Mesothelial cell of epicardium (in vitro differentiated cells): ENCODE measurements around the gene TMEM229B. TPM values are rescaled to one million over a fixed set of nuclear protein-coding genes. Genes with fewer than 3 reads are reported as not detected.

ENCODE experiments used
- DNase-seq, 2 experiments: peaks; one replicate each; pipeline ENCODE4 v3.0.0; 2021; ENCODE audit warnings: low spot score in 2 of 2; ENCODE audit not compliant: unreplicated experiment in 2 of 2
- H3K27ac Mint-ChIP-seq: 2 replicates; pipeline ENCODE4 v1.8.0; 2021; ENCODE audit warnings: mixed read lengths
- H3K27me3 Mint-ChIP-seq: 2 replicates; pipeline ENCODE4 v1.8.0; 2021; ENCODE audit warnings: low read depth, mixed read lengths
- H3K36me3 Mint-ChIP-seq: 2 replicates; pipeline ENCODE4 v1.8.0; 2021; ENCODE audit warnings: mixed read lengths
- H3K4me1 Mint-ChIP-seq: 2 replicates; pipeline ENCODE4 v1.8.0; 2021; ENCODE audit warnings: mixed read lengths
- H3K4me3 Mint-ChIP-seq: 2 replicates; pipeline ENCODE4 v1.8.0; 2021; ENCODE audit warnings: mild to moderate bottlenecking, moderate library complexity, mixed read lengths
- H3K9me3 Mint-ChIP-seq: 2 replicates; pipeline ENCODE4 v1.8.0; 2021; ENCODE audit warnings: mixed read lengths
- total RNA-seq: library from RNA; stranded (reverse); gene quantifications from 3 replicates; pipeline ENCODE4 v1.2.1, GENCODE V29; 2021
- TF ChIP-seq, protein P1 (sequence below): fragments of 200-600 bp; sonication (generic); IDR thresholded peaks from one replicate; pipeline ENCODE4 v1.5.0; 2021; ENCODE audit warnings: antibody characterized with exemption; ENCODE audit not compliant: unreplicated experiment

The TMEM229B gene
- total RNA-seq, 1 donor from 2014 or later: 0.83 TPM

DNA sequence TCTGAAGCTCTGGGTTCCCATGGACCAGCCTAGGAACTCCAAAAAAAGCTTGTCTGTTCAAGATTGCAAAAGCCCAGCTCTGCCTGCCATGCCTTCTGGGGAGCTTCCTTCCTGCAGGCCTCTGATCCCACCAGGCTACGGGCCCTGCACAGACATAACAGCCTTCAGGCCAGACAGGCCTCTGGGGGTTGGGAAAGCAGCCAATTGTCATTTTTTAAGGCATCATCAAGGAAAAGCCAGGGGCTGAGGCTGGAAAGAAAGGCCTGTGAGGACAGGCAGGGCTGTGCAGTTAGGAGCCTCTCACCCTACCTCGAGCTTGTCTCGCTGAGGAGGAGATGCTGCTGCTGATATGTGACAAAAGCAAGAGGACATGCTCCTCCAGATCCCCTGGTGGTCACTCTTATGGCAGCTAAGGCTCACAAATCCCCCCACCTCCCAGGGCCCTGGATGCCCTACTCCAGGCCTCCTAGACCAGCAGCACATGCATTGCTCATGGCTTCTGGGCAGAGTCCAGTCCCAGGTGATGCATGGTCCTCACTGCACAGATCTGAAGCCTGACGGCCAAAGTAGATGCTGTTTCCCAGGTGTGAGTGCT, 2.9 kb downstream of the TMEM229B start:
- Mint-ChIP-seq H3K36me3 (no peaks in the 10 kb centered on the region), H3K27me3 (peaks cover 3% of the 10 kb centered on the region), H3K9me3 (no peaks in the 10 kb centered on the region), H3K4me3 (no peak overlapping the region), H3K4me1 (peaks cover 8% of the 10 kb centered on the region), H3K27ac (peak overlapping the region; percentile 7)
- DNase-seq: no peak
- TF ChIP-seq, protein P1, sequence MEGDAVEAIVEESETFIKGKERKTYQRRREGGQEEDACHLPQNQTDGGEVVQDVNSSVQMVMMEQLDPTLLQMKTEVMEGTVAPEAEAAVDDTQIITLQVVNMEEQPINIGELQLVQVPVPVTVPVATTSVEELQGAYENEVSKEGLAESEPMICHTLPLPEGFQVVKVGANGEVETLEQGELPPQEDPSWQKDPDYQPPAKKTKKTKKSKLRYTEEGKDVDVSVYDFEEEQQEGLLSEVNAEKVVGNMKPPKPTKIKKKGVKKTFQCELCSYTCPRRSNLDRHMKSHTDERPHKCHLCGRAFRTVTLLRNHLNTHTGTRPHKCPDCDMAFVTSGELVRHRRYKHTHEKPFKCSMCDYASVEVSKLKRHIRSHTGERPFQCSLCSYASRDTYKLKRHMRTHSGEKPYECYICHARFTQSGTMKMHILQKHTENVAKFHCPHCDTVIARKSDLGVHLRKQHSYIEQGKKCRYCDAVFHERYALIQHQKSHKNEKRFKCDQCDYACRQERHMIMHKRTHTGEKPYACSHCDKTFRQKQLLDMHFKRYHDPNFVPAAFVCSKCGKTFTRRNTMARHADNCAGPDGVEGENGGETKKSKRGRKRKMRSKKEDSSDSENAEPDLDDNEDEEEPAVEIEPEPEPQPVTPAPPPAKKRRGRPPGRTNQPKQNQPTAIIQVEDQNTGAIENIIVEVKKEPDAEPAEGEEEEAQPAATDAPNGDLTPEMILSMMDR: no peak

DNA sequence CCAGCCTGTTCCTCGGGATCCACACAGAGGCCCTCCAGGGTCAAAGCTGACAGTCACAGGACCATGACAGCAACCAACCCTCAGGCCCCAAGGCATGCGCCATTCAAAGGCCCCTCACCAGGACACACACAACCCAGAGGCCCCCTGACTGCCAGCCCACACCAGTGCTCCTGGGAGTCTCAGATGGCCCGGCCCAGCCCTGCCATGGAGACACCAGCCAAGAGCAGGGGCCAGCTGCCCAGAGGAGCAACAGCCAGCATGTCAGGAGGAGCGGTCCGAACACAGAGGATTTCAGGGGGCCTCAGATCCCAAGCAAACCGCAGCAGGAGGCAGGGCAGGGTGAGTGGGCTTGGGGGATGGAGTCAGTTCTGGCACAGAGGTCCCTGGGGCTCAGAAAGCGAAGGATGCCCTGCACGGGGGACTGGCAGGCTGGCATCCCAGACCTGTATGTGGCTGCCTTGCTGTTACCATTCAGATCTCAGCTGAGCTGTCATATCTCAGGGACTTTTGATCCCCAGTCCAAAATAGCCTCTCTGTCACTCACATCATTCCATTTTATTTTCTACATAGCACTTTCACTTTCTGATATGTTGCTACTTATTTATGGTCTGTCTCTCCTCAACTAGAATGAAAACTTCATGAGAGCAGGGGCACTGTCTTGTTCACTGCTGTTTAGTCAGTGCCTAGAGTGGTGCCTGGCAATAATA, 4.8 kb downstream of the TMEM229B start:
- H3K4me1 Mint-ChIP-seq: peaks cover 15% of the 10 kb centered on the region

DNA sequence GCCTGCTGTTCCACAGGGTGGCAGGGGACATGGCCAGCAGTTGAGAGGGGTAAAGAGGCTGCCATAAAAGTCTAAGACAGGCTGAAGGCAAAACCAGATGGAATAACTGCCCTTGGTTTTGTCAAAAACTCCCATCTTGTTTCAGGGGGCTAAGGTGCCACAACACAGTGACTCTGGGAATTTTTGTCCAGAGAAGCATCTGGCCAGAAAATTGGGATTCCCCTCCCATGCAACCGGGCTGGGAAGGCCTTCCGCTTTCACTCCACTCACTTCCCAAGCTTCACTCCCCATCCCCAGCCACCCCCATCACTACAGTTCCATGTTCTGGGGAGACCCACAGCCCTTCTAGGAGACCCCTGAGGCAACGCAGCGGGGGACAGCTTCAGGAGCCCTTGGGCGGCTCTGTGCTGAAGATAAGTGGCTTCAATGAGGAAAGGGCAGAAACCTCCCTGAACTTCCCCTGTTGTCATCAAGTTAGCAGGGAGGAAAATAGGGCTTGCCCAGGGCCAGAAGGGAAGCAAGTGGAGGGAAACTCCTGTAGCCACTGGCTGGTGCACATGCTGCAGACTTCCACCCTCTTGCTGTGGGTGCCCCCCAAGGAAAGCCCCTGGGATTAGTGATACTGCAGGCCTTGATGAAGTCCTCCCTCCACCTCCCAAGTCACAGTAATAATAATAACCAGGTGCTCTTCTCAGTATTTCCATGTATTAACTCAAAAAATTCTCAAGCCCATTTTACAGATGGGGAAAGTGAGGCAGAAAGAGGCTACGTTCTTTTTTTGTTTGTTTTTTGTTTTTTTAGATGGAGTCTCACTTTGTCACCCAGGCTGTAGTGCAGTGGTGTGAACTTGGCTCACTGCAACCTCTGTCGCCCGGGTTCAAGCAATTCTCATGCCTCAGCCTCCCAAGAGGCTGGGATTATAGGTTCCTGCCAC, 6.0 kb downstream of the TMEM229B start:
- TF ChIP-seq, protein P1: no peak
- Mint-ChIP-seq H3K27me3 (no peaks in the 10 kb centered on the region), H3K4me3 (no peak overlapping the region), H3K9me3 (no peaks in the 10 kb centered on the region), H3K4me1 (peaks cover 18% of the 10 kb centered on the region), H3K36me3 (no peaks in the 10 kb centered on the region), H3K27ac (no peak overlapping the region)
- DNase-seq: no peak

More for the DNA sequence above, 4.8 kb downstream of the TMEM229B start:
- Mint-ChIP-seq H3K4me3 (no peak overlapping the region), H3K27me3 (no peaks in the 10 kb centered on the region), H3K9me3 (no peaks in the 10 kb centered on the region), H3K27ac (no peak overlapping the region), H3K36me3 (no peaks in the 10 kb centered on the region)
- DNase-seq: no peak
- TF ChIP-seq, protein P1: no peak

DNA sequence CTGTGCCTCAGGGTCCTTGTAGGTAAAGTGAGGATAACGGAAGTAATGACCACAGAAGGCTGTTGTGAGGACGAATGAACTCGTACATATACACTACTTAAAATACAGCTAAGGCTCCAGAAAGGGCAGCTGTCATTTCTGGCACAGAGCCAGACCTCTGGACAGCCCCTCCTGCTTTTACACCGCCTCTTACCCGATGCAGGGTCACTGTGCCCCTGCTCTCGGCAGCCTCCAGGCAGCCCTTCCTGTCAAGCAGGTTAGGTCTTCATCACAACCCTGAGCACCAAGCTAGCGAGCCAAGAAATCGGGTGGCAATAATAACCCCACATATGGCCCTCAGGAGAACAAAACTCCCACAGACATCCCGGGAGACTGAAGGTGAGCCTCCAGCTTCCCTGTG, 8.5 kb downstream of the TMEM229B start:
- TF ChIP-seq, protein P1: no peak
- DNase-seq: no peak
- no peaks in the 10 kb centered on the region for H3K36me3 Mint-ChIP-seq
- H3K4me1 Mint-ChIP-seq: peaks cover 10% of the 10 kb centered on the region
- H3K27ac Mint-ChIP-seq: no peak overlapping the region
- H3K4me3 Mint-ChIP-seq: no peak overlapping the region
- no peaks in the 10 kb centered on the region for H3K9me3 Mint-ChIP-seq
- no peaks in the 10 kb centered on the region for H3K27me3 Mint-ChIP-seq

DNA sequence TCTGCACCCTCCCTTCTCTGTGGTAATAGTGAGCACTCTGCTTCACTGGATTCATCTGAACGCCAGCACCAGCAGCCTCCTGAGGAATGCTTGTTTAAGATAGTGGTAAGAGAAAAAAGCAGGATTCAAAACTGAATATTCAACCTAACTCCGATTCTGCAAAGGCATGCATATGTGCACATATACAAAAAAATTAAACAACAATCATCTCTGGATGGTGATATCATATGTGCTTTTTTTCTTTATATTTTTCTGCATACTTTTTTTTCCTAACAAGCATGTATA, 9.8 kb downstream of the TMEM229B start:
- Mint-ChIP-seq H3K27ac (no peak overlapping the region), H3K4me1 (peaks cover 10% of the 10 kb centered on the region), H3K9me3 (no peaks in the 10 kb centered on the region), H3K36me3 (no peaks in the 10 kb centered on the region), H3K27me3 (no peaks in the 10 kb centered on the region), H3K4me3 (no peak overlapping the region)
- no peak for DNase-seq
- TF ChIP-seq, protein P1: no peak
